ENCODE results near the gene CLNS1A.

DNA sequence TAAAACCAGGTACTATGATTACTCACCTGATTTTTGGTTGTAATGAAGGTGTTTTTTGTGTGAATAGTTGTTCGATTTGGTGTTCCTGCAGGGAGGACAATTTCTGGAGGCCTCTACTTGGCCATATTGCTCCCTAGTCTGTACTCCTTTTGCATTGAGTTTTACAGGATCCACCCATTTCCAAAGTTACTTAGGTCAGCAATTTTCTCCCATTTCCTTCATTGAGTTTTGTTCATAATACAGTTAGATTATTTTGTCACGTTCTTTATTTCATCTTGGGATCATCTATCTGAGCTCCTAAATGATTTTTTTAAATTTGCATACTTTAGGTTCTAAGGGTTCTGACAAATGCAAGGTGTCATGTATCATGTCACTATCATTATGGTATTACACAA lies 67.9 kb downstream of the CLNS1A start:
- no peak for TF ChIP-seq POLR2A (IDR thresholded peaks at IDR 0.05)
- TF ChIP-seq, protein P1, sequence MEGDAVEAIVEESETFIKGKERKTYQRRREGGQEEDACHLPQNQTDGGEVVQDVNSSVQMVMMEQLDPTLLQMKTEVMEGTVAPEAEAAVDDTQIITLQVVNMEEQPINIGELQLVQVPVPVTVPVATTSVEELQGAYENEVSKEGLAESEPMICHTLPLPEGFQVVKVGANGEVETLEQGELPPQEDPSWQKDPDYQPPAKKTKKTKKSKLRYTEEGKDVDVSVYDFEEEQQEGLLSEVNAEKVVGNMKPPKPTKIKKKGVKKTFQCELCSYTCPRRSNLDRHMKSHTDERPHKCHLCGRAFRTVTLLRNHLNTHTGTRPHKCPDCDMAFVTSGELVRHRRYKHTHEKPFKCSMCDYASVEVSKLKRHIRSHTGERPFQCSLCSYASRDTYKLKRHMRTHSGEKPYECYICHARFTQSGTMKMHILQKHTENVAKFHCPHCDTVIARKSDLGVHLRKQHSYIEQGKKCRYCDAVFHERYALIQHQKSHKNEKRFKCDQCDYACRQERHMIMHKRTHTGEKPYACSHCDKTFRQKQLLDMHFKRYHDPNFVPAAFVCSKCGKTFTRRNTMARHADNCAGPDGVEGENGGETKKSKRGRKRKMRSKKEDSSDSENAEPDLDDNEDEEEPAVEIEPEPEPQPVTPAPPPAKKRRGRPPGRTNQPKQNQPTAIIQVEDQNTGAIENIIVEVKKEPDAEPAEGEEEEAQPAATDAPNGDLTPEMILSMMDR (IDR thresholded peaks at IDR 0.05) = no peak
